ENCODE measurements around the gene KBTBD12. TPM values are rescaled to one million over a fixed set of nuclear protein-coding genes. Genes with fewer than 3 reads are reported as not detected.

The KBTBD12 gene
- total and polyA plus RNA-seq, 2 donors (not counting 3 experiments of a cell fraction or from before 2014, with no cell fraction given), result not detected

GRCh38 chr3:127960421-127960965 lies 45.5 kb downstream of the KBTBD12 start:
- CTCF ChIA-PET, result interaction anchor here (1.0 to 4.0 kb wide), 9 partner anchors 139 to 385 kb away, joined by 3 to 41 read pairs (median 6); no protein-coding TSS in a partner anchor
- dilution Hi-C loops (cut with MboI; ENCODE audit: extremely low pct_ligation_motif_present, low sequenced_read_pairs) (no loop called here), intact Hi-C loops (cut with micrococcal nuclease) (loop anchor here (1.0 kb wide), 1 partner anchor 308 kb away; no protein-coding TSS in a partner anchor)
- Histone ChIP-seq H3K79me2 (ENCODE audit: control insufficient read depth, insufficient read depth, low read length) (no peaks in the 10 kb centered on the region), H3K27ac (ENCODE audit: insufficient read depth, low read depth, low read length) (no peak overlapping the region), H3K4me3 (replicated peaks in 1 of 3; ENCODE audit: insufficient read depth in 1 of 3, low read depth in 1 of 3, low read length in 3 of 3) (no peak overlapping the region), H3K9ac (replicated peaks; ENCODE audit: extremely low read depth, insufficient read depth, low read length) (no peak overlapping the region), H3K9me3 (replicated peaks; ENCODE audit: control insufficient read depth, insufficient read depth, low read length) (no peaks in the 10 kb centered on the region), H3K4me2 (ENCODE audit: insufficient read depth, low read length) (no peak overlapping the region), H3K27me3 (ENCODE audit: control insufficient read depth in 2 of 2, insufficient read depth in 2 of 2, low read length in 2 of 2) (peaks cover 0 to 15% of the 10 kb centered on the region in 2 experiments), H2AFZ (ENCODE audit: low read depth, low read length) (no peak overlapping the region), H3K4me1 (ENCODE audit: control insufficient read depth, extremely low read depth, insufficient read depth, low read length) (no peaks in the 10 kb centered on the region), H4K20me1 (replicated peaks; ENCODE audit: control insufficient read depth, extremely low read depth, insufficient read depth, low read length) (no peaks in the 10 kb centered on the region), H3K36me3 (ENCODE audit: control insufficient read depth in 2 of 2, extremely low read depth in 1 of 2, insufficient read depth in 2 of 2, low read length in 2 of 2) (no peaks in the 10 kb centered on the region), H3K9me1 (replicated peaks; ENCODE audit: control insufficient read depth, extremely low read depth, insufficient read depth, low read length) (no peaks in the 10 kb centered on the region)
- no TSS peak for BruUV-seq (replicated peaks)
- FAIRE-seq (no peak), DNase-seq (ENCODE audit: low read depth, low spot score) (no peak)
- TF ChIP-seq, protein P1, sequence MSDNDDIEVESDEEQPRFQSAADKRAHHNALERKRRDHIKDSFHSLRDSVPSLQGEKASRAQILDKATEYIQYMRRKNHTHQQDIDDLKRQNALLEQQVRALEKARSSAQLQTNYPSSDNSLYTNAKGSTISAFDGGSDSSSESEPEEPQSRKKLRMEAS (IDR thresholded peaks at IDR 0.05; ENCODE audit: insufficient read depth, insufficient read length), result no peak
- TF ChIP-seq MYC (IDR thresholded peaks at IDR 0.05; ENCODE audit: low read depth, low read length), result no peak
- no peak for TF ChIP-seq GATA2 (IDR thresholded peaks at IDR 0.05; ENCODE audit: insufficient read depth, insufficient read length, low read depth, low read length)
- TF ChIP-seq, protein P2, sequence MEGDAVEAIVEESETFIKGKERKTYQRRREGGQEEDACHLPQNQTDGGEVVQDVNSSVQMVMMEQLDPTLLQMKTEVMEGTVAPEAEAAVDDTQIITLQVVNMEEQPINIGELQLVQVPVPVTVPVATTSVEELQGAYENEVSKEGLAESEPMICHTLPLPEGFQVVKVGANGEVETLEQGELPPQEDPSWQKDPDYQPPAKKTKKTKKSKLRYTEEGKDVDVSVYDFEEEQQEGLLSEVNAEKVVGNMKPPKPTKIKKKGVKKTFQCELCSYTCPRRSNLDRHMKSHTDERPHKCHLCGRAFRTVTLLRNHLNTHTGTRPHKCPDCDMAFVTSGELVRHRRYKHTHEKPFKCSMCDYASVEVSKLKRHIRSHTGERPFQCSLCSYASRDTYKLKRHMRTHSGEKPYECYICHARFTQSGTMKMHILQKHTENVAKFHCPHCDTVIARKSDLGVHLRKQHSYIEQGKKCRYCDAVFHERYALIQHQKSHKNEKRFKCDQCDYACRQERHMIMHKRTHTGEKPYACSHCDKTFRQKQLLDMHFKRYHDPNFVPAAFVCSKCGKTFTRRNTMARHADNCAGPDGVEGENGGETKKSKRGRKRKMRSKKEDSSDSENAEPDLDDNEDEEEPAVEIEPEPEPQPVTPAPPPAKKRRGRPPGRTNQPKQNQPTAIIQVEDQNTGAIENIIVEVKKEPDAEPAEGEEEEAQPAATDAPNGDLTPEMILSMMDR (IDR thresholded peaks at IDR 0.05; ENCODE audit: extremely low read depth in 1 of 2, insufficient read depth in 1 of 2, low read depth in 1 of 2, low read length in 2 of 2), result no peak
- no peak for TF ChIP-seq POLR2A (IDR thresholded peaks at IDR 0.05; ENCODE audit: low read depth, low read length)
- TF ChIP-seq JUN (IDR thresholded peaks at IDR 0.05; ENCODE audit: borderline replicate concordance, insufficient read depth, insufficient read length, low read depth), result no peak
- no peak for TF ChIP-seq POLR2AphosphoS5 (IDR thresholded peaks at IDR 0.05; ENCODE audit: insufficient read depth, low read depth, low read length)
- POLR2A ChIA-PET, result no interaction called here
